ENCODE results near the gene WASF2.
"Not testable (repeated sequence)": the region's sequence is repeated elsewhere in the genome, so short reads cannot be mapped to it uniquely, and the experiment has no call there.

WASF2 gene

DNA sequence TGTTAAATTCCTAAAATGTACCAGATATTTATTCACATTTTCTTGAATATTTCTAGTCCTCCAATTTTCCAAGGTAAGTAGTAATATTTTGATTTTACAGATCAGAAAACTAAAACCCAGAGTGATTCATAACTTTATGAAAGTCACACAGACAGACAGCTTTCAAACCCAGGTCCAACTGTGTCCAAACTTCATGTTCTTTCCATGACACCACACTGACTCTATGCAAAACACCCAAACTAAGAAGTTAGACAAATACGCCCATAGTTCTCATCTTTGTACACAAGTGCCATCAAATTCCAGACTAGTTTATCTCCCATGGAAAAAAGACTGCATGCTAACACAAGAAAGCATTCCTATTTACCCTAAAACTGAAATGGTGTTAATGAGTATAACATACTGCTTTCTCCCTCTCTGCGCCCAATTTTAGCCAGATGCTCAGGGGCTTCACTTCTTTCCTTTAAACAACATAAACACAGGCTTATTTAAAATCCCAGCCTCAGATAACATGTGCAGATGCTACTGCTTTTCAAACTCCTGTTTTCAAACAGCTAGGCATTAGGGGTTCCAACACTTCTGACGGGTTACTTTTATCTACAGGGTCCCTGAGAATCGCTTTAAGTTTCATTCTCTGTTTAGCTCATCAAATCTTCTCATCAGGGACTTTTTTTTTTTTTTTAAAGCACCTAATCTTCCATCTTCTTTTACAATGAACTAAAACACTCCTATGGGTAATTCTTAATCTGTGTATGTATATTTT is 44.6 kb downstream of the WASF2 start:
- TF ChIP-seq SPI1 (IDR thresholded peaks at IDR 0.05; ENCODE audit: low read depth, low read length) (no peak), PAX5 (IDR thresholded peaks at IDR 0.05; ENCODE audit: insufficient read depth, low read length, severe bottlenecking) (no peak), POLR2AphosphoS5 (IDR thresholded peaks at IDR 0.05; ENCODE audit: low read depth, low read length) (no peak), POLR2A (IDR thresholded peaks at IDR 0.05; ENCODE audit: low read depth, low read length) (no peak), TAF1 (IDR thresholded peaks at IDR 0.05; ENCODE audit: low read depth, low read length) (no peak), POU2F2 (IDR thresholded peaks at IDR 0.05; ENCODE audit: low read depth, low read length) (no peak)
- peak; percentile 75 for FAIRE-seq

DNA sequence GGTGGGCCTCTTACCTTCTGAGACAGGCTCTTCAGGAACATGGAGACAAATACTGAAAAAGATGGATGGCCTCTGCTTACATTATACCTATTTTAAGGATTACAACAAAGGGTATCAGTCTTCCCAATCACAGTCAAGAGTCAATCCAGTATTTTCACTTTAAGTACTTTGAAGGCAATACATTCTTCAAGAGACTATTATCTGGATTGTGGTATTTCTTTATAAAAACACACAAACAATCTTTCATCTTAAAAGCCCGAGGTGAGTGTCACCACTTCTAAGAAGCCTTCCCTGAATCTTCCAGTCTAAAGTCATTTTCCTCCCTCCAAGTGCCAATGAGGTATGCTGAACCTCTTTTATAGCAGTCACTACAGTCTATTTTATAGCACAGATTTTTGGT is 45.3 kb downstream of the WASF2 start:
- DNase-seq (ENCODE audit: insufficient read length, low spot score): no peak
- no peak for FAIRE-seq
- TF ChIP-seq PAX5 (IDR thresholded peaks at IDR 0.05; ENCODE audit: insufficient read depth, low read length, severe bottlenecking) (no peak), SPI1 (IDR thresholded peaks at IDR 0.05; ENCODE audit: low read depth, low read length) (no peak), POLR2AphosphoS5 (IDR thresholded peaks at IDR 0.05; ENCODE audit: low read depth, low read length) (no peak), POU2F2 (IDR thresholded peaks at IDR 0.05; ENCODE audit: low read depth, low read length) (no peak), TAF1 (IDR thresholded peaks at IDR 0.05; ENCODE audit: low read depth, low read length) (no peak), POLR2A (IDR thresholded peaks at IDR 0.05; ENCODE audit: low read depth, low read length) (no peak)

More for the DNA sequence above, 44.6 kb downstream of the WASF2 start:
- DNase-seq (ENCODE audit: insufficient read length, low spot score): no peak

DNA sequence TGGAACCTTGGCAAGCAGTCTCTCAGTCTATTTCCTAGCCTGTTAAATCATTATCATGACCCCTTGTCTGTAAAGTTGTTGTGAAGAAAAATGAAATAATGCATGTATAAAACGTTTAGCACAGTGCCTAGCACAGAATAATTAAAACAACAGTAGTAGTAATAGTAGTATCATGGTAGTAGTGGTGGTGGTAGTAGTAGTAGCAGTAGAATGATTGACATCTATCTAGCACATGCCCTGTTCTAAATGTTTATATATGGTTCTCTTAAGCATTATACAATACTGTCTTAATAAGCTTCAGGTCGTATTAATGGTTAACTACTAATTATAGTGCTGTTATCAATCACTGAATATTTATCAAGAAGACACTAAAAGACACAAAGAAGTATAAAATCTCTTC is 50.8 kb downstream of the WASF2 start:
- TF ChIP-seq PAX5 (IDR thresholded peaks at IDR 0.05; ENCODE audit: insufficient read depth, low read length, severe bottlenecking): no peak
- no peak for TF ChIP-seq POU2F2 (IDR thresholded peaks at IDR 0.05; ENCODE audit: low read depth, low read length)
- no peak for TF ChIP-seq POLR2AphosphoS5 (IDR thresholded peaks at IDR 0.05; ENCODE audit: low read depth, low read length)
- no peak for TF ChIP-seq POLR2A (IDR thresholded peaks at IDR 0.05; ENCODE audit: low read depth, low read length)
- no peak for TF ChIP-seq SPI1 (IDR thresholded peaks at IDR 0.05; ENCODE audit: low read depth, low read length)
- no peak for TF ChIP-seq TAF1 (IDR thresholded peaks at IDR 0.05; ENCODE audit: low read depth, low read length)
- DNase-seq (ENCODE audit: insufficient read length, low spot score): no peak
- FAIRE-seq: no peak

DNA sequence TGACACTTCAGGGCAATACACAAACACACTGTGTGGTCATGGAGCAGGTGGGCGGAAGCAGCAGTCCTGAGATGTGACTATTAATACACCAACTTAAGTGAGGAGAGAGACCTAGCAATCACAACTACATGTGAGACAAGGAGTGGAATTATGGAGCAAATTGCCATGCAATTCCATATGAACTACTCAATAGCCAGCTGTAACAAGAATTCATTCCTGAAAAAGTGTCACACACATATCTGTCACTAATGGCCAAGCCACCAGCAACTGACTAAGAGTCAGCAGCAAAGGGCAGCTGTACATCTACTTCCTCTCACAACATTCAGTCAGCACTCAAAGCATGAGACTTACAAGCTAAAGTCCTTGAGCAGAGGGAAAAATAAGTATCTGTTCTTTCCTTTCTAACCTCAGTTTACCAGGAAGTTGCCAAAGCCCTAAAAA is 51.3 kb downstream of the WASF2 start:
- FAIRE-seq (peak; percentile 86), DNase-seq (ENCODE audit: insufficient read length, low spot score) (no peak)
- TF ChIP-seq POU2F2 (IDR thresholded peaks at IDR 0.05; ENCODE audit: low read depth, low read length) (no peak), POLR2A (IDR thresholded peaks at IDR 0.05; ENCODE audit: low read depth, low read length) (no peak), TAF1 (IDR thresholded peaks at IDR 0.05; ENCODE audit: low read depth, low read length) (no peak), POLR2AphosphoS5 (IDR thresholded peaks at IDR 0.05; ENCODE audit: low read depth, low read length) (no peak), SPI1 (IDR thresholded peaks at IDR 0.05; ENCODE audit: low read depth, low read length) (peak; percentile 66), PAX5 (IDR thresholded peaks at IDR 0.05; ENCODE audit: insufficient read depth, low read length, severe bottlenecking) (no peak)

DNA sequence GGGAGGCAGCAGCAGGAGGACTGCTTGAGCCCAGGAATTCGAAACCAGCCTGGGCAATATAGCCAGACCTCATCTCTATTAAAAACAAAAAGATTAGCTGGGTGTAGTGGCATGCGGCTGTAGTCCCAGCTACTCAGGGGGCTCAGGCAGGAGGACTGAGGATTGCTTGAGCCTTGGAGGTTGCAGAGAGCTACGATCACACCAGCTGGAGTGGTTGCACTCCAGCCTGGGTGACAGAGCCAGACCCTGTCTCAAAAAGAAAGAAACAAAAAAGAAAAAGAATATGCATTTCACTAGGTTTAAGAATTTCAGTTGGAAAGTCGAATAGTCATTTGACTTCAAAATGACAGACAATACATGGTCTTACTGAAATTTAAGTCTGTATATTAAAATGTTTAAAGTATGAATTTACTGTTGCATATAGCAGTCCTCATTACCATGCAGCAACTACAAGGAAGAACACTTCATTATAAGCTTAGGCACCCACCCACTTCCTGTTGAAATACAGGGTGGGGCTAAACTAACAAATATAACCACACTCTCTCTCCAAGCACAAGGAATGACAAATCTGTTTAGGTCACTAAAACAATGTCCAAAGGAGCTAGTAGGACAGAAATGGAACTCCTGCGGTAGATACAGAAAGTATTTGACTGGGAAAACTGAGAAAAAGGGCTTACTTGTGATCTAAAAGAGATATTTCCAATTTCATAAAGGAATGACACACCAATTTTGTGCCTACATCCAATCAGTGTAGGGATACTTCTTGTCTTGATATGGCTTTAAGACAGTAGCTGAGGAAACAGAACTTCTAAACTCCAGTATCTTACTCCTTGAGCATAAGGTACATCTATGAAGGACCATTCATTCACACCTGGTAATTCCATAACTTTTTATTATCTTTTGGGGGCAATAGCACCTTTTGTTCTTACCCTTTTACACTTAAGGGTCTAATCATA is 53.5 kb downstream of the WASF2 start:
- FAIRE-seq: peak; percentile 9
- TF ChIP-seq POLR2AphosphoS5 (IDR thresholded peaks at IDR 0.05; ENCODE audit: low read depth, low read length) (no peak), SPI1 (IDR thresholded peaks at IDR 0.05; ENCODE audit: low read depth, low read length) (peak; percentile 50)
- no peak for DNase-seq (ENCODE audit: insufficient read length, low spot score)

DNA sequence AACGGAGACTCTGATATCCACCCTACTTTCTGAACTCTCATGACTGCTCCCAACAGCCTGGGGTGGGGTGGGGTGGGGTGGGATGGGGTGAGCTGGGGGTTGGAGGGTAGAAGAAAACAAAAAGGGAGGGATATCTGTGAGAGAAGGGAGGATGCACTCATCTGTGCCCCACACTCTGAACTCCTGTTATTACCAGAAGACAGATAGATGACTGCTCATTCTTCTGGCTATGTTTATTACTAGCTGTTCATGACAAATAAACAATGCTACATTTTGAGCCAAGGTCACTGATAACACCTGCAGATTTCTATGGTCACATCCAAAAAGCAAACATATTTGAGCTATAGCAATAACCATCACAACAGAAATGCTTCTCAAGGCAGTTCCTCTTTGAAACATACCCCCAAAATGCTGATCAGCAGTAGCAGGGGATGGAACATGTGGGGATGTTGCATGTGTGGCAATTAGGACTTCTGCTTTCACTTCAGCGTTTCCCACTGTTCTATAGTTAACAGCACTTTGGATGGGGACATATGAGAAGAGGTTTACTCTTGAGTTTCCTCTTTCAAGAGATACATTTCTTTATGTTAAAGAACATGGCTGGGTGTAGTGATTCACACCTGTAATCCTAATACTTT is 54.3 kb downstream of the WASF2 start:
- FAIRE-seq (peak; percentile 76), DNase-seq (ENCODE audit: insufficient read length, low spot score) (no peak)
- TF ChIP-seq POLR2AphosphoS5 (IDR thresholded peaks at IDR 0.05; ENCODE audit: low read depth, low read length) (no peak), TAF1 (IDR thresholded peaks at IDR 0.05; ENCODE audit: low read depth, low read length) (no peak), SPI1 (IDR thresholded peaks at IDR 0.05; ENCODE audit: low read depth, low read length) (peak; percentile 87), POU2F2 (IDR thresholded peaks at IDR 0.05; ENCODE audit: low read depth, low read length) (no peak)

DNA sequence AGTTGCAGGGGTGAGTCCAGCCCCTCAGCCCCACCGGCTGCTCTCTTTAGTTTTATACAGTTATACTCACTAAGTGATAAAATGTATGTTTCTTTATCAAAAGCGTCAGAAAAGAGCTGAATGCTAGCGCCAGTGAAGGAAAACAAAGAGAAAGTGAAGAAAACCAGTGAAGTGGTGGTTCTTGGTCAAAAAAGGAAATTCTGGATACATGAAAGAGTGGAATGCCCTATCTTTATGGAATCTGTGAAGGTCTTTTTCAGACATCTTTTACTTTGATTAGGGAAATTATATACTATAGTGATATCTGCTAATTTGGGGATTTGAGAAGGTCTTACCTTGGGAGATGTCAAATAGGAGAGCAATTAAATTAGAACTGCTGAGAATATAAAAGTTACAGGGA is 56.3 kb downstream of the WASF2 start:
- no peak for TF ChIP-seq SPI1 (IDR thresholded peaks at IDR 0.05; ENCODE audit: low read depth, low read length)
- TF ChIP-seq TAF1 (IDR thresholded peaks at IDR 0.05; ENCODE audit: low read depth, low read length): no peak
- no peak for TF ChIP-seq POU2F2 (IDR thresholded peaks at IDR 0.05; ENCODE audit: low read depth, low read length)
- TF ChIP-seq POLR2AphosphoS5 (IDR thresholded peaks at IDR 0.05; ENCODE audit: low read depth, low read length): no peak
- TF ChIP-seq POLR2A (IDR thresholded peaks at IDR 0.05; ENCODE audit: low read depth, low read length): no peak
- TF ChIP-seq PAX5 (IDR thresholded peaks at IDR 0.05; ENCODE audit: insufficient read depth, low read length, severe bottlenecking): no peak
- no peak for DNase-seq (ENCODE audit: insufficient read length, low spot score)
- FAIRE-seq: no peak

DNA sequence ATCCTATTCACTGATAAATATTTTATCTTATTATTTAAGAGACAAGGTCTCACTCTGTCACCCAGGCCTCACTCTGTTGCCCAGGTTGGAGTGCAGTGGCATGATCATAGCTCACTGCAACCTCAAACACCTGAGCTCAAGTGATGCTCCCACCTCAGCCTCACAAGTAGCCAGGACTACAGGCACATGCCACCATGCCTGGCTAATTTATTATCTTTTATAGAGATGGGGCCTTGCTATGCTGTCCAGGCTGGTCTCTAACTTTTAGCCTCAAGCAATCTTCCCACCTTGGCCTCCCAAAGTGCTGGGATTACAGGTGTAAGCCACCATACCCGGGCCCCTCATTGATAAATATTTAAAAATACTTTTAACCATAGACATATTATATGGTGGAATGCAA is 57.2 kb downstream of the WASF2 start:
- not testable (repeated sequence) for FAIRE-seq; DNase-seq (ENCODE audit: insufficient read length, low spot score)

DNA sequence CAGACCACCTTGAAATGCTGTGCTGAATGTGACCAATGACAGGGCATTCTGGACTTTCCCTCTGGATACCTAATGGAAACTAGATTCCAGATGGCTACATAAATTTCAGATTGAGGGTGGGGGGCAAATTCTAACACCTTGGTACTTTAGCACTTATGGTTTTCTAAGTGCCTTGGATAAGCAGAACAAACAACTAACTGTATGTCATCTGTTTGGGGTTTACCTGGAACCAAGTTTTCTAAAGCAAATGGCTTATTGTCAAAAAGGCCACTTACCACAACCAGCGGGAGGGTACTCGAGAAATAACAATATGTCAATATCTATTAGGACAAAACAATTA is 58.4 kb downstream of the WASF2 start:
- DNase-seq (ENCODE audit: insufficient read length, low spot score) (no peak), FAIRE-seq (no peak)
- TF ChIP-seq POLR2AphosphoS5 (IDR thresholded peaks at IDR 0.05; ENCODE audit: low read depth, low read length): no peak
- no peak for TF ChIP-seq SPI1 (IDR thresholded peaks at IDR 0.05; ENCODE audit: low read depth, low read length)
- no peak for TF ChIP-seq POU2F2 (IDR thresholded peaks at IDR 0.05; ENCODE audit: low read depth, low read length)
- no peak for TF ChIP-seq TAF1 (IDR thresholded peaks at IDR 0.05; ENCODE audit: low read depth, low read length)
- no peak for TF ChIP-seq PAX5 (IDR thresholded peaks at IDR 0.05; ENCODE audit: insufficient read depth, low read length, severe bottlenecking)
- no peak for TF ChIP-seq POLR2A (IDR thresholded peaks at IDR 0.05; ENCODE audit: low read depth, low read length)

All from GM12891 (cell line).